Effector memory CD4-positive, alpha-beta T cell (primary cell): Measurements from ENCODE around the gene PCDHB7.
"Not testable (repeated sequence)": the region's sequence is repeated elsewhere in the genome, so short reads cannot be mapped to it uniquely, and the experiment has no call there.

Experiments
- DNase-seq, 3 donors: peaks; one replicate each; pipeline ENCODE4 v3.0.0-alpha.2; 2020
- H3K27ac ChIP-seq: 2 replicates; pipeline ENCODE4 v1.7.0; 2013; ENCODE audit warnings: mild to moderate bottlenecking, low read length, moderate library complexity; ENCODE audit not compliant: insufficient read depth, poor library complexity, severe bottlenecking
- H3K27me3 ChIP-seq: replicated peaks from 2 replicates; pipeline ENCODE4 v1.7.0; 2013; ENCODE audit warnings: mild to moderate bottlenecking, low read length; ENCODE audit not compliant: insufficient read depth, control insufficient read depth, poor library complexity, severe bottlenecking
- H3K36me3 ChIP-seq: 2 replicates; pipeline ENCODE4 v1.7.0; 2013; ENCODE audit warnings: mild to moderate bottlenecking, low read length, moderate library complexity; ENCODE audit not compliant: control insufficient read depth, insufficient read depth
- H3K4me1 ChIP-seq: 2 replicates; pipeline ENCODE4 v1.7.0; 2013; ENCODE audit warnings: low read length, mild to moderate bottlenecking; ENCODE audit not compliant: control insufficient read depth, insufficient read depth, poor library complexity, severe bottlenecking
- H3K4me3 ChIP-seq: 2 replicates; pipeline ENCODE4 v1.7.0; 2013; ENCODE audit warnings: low read length, low read depth, mild to moderate bottlenecking; ENCODE audit not compliant: insufficient read depth, poor library complexity, severe bottlenecking
- H3K9me3 ChIP-seq: 2 replicates; pipeline ENCODE4 v1.7.0; 2013; ENCODE audit warnings: mild to moderate bottlenecking, low read length, moderate library complexity; ENCODE audit not compliant: control insufficient read depth

Gene PCDHB7

DNA sequence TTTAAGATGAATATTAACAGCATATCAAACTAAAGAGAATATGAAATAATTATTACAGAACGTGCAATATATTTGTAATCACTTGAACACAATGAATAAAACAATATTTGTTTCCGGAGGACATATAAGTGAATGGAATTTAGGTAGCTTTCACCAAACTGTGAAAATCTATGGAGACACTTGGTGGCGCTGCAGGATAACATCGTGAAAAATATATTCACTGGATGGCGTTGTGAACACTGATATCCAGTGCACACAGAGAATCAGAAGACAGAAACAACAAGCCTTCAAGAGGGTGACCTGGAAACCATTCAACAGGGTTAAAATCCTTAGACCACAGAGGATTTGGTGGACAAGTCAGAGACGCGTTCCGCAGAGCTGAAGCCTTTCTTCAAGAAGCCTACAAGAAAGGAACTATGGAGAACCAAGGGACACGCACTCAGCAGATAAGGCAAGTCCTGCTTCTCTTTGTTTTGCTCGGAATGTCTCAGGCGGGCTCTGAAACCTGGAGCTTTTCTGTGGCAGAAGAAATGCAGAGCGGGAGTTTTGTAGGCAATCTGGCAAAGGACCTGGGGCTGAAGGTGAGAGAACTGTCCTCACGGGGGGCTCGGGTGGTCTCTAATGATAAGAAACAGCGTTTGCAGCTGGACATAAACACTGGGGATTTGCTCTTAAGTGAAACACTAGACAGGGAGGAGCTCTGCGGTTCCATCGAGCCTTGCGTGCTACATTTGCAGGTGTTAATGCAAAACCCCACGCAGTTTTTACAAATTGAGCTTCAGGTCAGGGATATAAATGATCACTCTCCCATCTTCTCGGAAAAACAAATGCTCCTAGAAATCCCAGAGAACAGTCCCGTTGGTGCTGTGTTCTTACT is 27.2 kb downstream of the PCDHB7 start, which contains the start of gene PCDHB11:
Gene PCDHB11, plus strand, starts transcription at position 269 of the 877 bp plus-strand sequence. Its CDS starts 148 bp downstream, at position 417.
- no peaks in the 10 kb centered on the region for H3K9me3 ChIP-seq
- H3K4me3 ChIP-seq = no peak within 1 kb of the TSS
- no peaks in the 10 kb centered on the region for H3K4me1 ChIP-seq
- H3K27me3 ChIP-seq = no peaks in the 10 kb centered on the region
- H3K27ac ChIP-seq = no peak within 1 kb of the TSS
- no peaks in the 10 kb centered on the region for H3K36me3 ChIP-seq
- DNase-seq = no peak

DNA sequence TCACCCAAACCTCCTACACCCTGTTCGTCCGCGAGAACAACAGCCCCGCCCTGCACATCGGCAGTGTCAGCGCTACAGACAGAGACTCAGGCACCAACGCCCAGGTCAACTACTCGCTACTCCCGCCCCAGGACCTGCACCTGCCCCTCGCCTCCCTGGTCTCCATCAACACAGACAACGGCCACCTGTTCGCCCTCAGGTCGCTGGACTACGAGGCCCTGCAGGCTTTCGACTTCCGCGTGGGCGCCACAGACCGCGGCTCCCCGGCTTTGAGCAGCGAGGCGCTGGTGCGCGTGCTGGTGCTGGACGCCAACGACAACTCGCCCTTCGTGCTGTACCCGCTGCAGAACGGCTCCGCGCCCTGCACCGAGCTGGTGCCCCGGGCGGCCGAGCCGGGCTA is 28.7 kb downstream of the PCDHB7 start:
- H3K27ac ChIP-seq, H3K4me1 ChIP-seq, H3K27me3 ChIP-seq, DNase-seq, H3K9me3 ChIP-seq, H3K36me3 ChIP-seq, H3K4me3 ChIP-seq: not testable (repeated sequence)

DNA sequence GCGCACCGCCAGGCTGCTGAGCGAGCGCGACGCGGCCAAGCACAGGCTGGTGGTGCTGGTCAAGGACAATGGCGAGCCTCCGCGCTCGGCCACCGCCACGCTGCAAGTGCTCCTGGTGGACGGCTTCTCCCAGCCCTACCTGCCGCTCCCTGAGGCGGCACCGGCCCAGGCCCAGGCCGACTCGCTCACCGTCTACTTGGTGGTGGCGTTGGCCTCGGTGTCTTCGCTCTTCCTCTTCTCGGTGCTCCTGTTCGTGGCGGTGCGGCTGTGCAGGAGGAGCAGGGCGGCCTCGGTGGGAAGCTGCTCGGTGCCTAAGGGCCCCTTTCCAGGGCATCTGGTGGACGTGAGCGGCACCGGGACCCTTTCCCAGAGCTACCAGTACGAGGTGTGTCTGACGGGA is 29.2 kb downstream of the PCDHB7 start:
- not testable (repeated sequence) for H3K4me1 ChIP-seq, H3K27me3 ChIP-seq, H3K27ac ChIP-seq, H3K36me3 ChIP-seq, DNase-seq, H3K9me3 ChIP-seq, H3K4me3 ChIP-seq

DNA sequence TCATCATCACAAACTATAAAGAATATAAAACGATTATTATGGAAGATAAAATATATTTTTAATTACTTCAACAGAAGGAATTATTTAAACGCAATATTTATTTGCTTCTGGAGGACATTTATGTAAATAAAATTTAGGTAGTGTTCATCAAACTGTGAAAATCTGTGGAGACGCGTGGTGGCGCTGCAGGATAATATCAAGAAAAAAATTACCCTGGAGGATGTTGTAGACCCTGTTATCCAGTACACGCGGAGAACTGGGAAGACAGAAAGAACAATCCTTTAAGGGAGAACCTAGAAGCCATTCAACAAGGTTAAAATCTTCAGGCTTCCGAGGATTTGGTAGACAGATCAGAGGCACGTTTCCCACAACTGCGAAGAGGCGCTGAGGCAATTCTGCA is 36.0 kb downstream of the PCDHB7 start, which contains the start of gene PCDHB12:
Gene PCDHB12, plus strand, starts transcription at position 242 of the 400 bp plus-strand sequence. CDS start 189 bp downstream, outside the sequence.
- peaks cover 7% of the 10 kb centered on the region for H3K27me3 ChIP-seq
- H3K4me3 ChIP-seq = no peak within 1 kb of the TSS
- no peaks in the 10 kb centered on the region for H3K4me1 ChIP-seq
- H3K36me3 ChIP-seq = no peaks in the 10 kb centered on the region
- no peak for DNase-seq
- no peaks in the 10 kb centered on the region for H3K9me3 ChIP-seq
- no peak within 1 kb of the TSS for H3K27ac ChIP-seq

DNA sequence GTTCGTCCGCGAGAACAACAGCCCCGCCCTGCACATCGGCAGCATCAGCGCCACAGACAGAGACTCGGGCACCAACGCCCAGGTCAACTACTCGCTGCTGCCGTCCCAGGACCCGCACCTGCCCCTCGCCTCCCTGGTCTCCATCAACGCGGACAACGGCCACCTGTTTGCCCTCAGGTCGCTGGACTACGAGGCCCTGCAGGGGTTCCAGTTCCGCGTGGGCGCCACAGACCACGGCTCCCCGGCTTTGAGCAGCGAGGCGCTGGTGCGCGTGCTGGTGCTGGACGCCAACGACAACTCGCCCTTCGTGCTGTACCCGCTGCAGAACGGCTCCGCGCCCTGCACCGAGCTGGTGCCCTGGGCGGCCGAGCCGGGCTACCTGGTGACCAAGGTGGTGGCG is 37.8 kb downstream of the PCDHB7 start:
- H3K9me3 ChIP-seq, DNase-seq, H3K4me1 ChIP-seq, H3K27me3 ChIP-seq, H3K4me3 ChIP-seq, H3K36me3 ChIP-seq, H3K27ac ChIP-seq: not testable (repeated sequence)

DNA sequence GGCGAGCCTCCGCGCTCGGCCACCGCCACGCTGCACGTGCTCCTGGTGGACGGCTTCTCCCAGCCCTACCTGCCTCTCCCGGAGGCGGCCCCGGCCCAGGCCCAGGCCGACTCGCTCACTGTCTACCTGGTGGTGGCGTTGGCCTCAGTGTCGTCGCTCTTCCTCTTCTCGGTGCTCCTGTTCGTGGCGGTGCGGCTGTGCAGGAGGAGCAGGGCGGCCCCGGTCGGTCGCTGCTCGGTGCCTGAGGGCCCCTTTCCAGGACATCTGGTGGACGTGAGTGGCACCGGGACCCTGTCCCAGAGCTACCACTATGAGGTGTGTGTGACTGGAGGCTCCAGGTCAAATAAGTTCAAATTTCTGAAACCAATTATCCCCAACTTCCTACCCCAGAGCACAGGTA is 38.4 kb downstream of the PCDHB7 start:
- DNase-seq, H3K27me3 ChIP-seq, H3K27ac ChIP-seq, H3K4me1 ChIP-seq, H3K9me3 ChIP-seq, H3K36me3 ChIP-seq, H3K4me3 ChIP-seq: not testable (repeated sequence)

DNA sequence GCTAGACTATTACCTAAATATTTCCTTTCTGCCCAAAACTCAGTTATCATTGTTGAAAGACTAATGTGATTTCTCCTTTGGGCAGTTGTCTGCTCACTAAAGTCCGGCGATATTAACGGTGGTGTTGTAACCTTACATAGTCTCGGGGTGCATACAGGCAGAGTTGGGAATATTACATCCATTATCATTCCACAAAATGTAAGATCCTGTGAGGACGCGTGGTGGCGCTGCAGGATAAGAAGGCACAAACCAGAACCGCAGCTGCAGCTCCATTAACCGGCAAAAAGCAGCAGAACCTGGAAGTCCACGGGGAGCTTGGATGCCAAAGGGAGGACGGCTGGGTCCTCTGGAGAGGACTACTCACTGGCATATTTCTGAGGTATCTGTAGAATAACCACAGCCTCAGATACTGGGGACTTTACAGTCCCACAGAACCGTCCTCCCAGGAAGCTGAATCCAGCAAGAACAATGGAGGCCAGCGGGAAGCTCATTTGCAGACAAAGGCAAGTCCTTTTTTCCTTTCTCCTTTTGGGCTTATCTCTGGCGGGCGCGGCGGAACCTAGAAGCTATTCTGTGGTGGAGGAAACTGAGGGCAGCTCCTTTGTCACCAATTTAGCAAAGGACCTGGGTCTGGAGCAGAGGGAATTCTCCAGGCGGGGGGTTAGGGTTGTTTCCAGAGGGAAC is 41.4 kb downstream of the PCDHB7 start, which contains the start of gene PCDHB13:
Gene PCDHB13, plus strand, starts transcription at position 264 of the 684 bp plus-strand sequence. Its CDS starts 205 bp downstream, at position 469.
- H3K4me1 ChIP-seq, H3K4me3 ChIP-seq, H3K27ac ChIP-seq, H3K36me3 ChIP-seq, H3K27me3 ChIP-seq, H3K9me3 ChIP-seq: not testable (repeated sequence)
- peak in 2 of 3 donors; percentile 7 to 19 for DNase-seq

DNA sequence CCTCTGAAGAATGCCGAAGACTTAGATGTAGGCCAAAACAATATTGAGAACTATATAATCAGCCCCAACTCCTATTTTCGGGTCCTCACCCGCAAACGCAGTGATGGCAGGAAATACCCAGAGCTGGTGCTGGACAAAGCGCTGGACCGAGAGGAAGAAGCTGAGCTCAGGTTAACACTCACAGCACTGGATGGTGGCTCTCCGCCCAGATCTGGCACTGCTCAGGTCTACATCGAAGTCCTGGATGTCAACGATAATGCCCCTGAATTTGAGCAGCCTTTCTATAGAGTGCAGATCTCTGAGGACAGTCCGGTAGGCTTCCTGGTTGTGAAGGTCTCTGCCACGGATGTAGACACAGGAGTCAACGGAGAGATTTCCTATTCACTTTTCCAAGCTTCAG is 42.1 kb downstream of the PCDHB7 start:
- not testable (repeated sequence) for H3K4me3 ChIP-seq, H3K4me1 ChIP-seq, H3K27me3 ChIP-seq, H3K9me3 ChIP-seq, DNase-seq, H3K27ac ChIP-seq, H3K36me3 ChIP-seq

DNA sequence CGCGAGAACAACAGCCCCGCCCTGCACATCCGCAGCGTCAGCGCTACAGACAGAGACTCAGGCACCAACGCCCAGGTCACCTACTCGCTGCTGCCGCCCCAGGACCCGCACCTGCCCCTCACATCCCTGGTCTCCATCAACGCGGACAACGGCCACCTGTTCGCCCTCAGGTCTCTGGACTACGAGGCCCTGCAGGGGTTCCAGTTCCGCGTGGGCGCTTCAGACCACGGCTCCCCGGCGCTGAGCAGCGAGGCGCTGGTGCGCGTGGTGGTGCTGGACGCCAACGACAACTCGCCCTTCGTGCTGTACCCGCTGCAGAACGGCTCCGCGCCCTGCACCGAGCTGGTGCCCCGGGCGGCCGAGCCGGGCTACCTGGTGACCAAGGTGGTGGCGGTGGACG is 43.1 kb downstream of the PCDHB7 start:
- not testable (repeated sequence) for H3K27me3 ChIP-seq, H3K36me3 ChIP-seq, DNase-seq, H3K27ac ChIP-seq, H3K9me3 ChIP-seq, H3K4me3 ChIP-seq, H3K4me1 ChIP-seq

DNA sequence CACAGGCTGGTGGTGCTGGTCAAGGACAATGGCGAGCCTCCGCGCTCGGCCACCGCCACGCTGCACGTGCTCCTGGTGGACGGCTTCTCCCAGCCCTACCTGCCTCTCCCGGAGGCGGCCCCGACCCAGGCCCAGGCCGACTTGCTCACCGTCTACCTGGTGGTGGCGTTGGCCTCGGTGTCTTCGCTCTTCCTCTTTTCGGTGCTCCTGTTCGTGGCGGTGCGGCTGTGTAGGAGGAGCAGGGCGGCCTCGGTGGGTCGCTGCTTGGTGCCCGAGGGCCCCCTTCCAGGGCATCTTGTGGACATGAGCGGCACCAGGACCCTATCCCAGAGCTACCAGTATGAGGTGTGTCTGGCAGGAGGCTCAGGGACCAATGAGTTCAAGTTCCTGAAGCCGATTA is 43.6 kb downstream of the PCDHB7 start:
- not testable (repeated sequence) for H3K4me1 ChIP-seq, H3K27ac ChIP-seq, DNase-seq, H3K9me3 ChIP-seq, H3K27me3 ChIP-seq, H3K36me3 ChIP-seq, H3K4me3 ChIP-seq
